Activated CD4-positive, alpha-beta T cell treated with anti-CD3 and anti-CD28 coated beads, Interleukin-2, amount 10 ng/mL, durations not matched to agents 7 days and 5 days (primary cell): Measurements from ENCODE around the gene BCAS3. TPM values are rescaled to one million over a fixed set of nuclear protein-coding genes. Genes with fewer than 3 reads are reported as not detected.
"Not testable (repeated sequence)": the region's sequence is repeated elsewhere in the genome, so short reads cannot be mapped to it uniquely, and the experiment has no call there.

Experiments
- CTCF ChIA-PET: fragments of 350-600 bp; sonication (Branson Sonifier 250); formaldehyde crosslinking; loops from one replicate; lab custom pipeline; 2021; ENCODE audit warnings: antibody characterized with exemption; lab: Charles Lee
- POLR2A ChIA-PET: fragments of 350-600 bp; sonication (Branson Sonifier 250); formaldehyde crosslinking; loops from one replicate; lab custom pipeline; 2021; ENCODE audit warnings: antibody characterized with exemption; lab: Charles Lee
- DNase-seq: peaks from one replicate; pipeline ENCODE4 v3.0.0-alpha.2; 2020
- H3K27ac Mint-ChIP-seq: one replicate; pipeline ENCODE4 v1.8.0; 2021; ENCODE audit warnings: mild to moderate bottlenecking, moderate library complexity, mixed read lengths
- H3K27me3 Mint-ChIP-seq: one replicate; pipeline ENCODE4 v1.8.0; 2021; ENCODE audit warnings: mixed read lengths
- H3K36me3 Mint-ChIP-seq: one replicate; pipeline ENCODE4 v1.8.0; 2021; ENCODE audit warnings: low read depth, mixed read lengths
- H3K4me1 Mint-ChIP-seq: one replicate; pipeline ENCODE4 v1.8.0; 2021; ENCODE audit warnings: mixed read lengths
- H3K4me3 Mint-ChIP-seq: one replicate; pipeline ENCODE4 v1.8.0; 2021; ENCODE audit warnings: mild to moderate bottlenecking, moderate library complexity, mixed read lengths
- H3K9me3 Mint-ChIP-seq: one replicate; pipeline ENCODE4 v1.8.0; 2021; ENCODE audit warnings: mixed read lengths
- total RNA-seq, 2 experiments: library from RNA; stranded (reverse); gene quantifications; one replicate each; pipeline ENCODE4 v1.2.3, GENCODE V29; 2021

The BCAS3 gene
- total RNA-seq, 2 experiments from 2014 or later = 15.5 to 16.4 TPM

- Mint-ChIP-seq H3K27me3 (peaks cover 2% of the 10 kb centered on the region), H3K4me3 (no peak overlapping the region), H3K4me1 (no peaks in the 10 kb centered on the region), H3K36me3 (no peaks in the 10 kb centered on the region), H3K9me3 (no peaks in the 10 kb centered on the region), H3K27ac (no peak overlapping the region)
- POLR2A ChIA-PET = no interaction called here
- CTCF ChIA-PET = no interaction called here
- DNase-seq = no peak
Measured at GRCh38 chr17:61017317-61018006, 339.8 kb downstream of the BCAS3 start.

GRCh38 chr17:61018938-61019337, 341.3 kb downstream of the BCAS3 start:
- H3K9me3 Mint-ChIP-seq = no peaks in the 10 kb centered on the region
- no peak for DNase-seq
- no peaks in the 10 kb centered on the region for H3K4me1 Mint-ChIP-seq
- H3K36me3 Mint-ChIP-seq = no peaks in the 10 kb centered on the region
- peaks cover 2% of the 10 kb centered on the region for H3K27me3 Mint-ChIP-seq
- no peak overlapping the region for H3K4me3 Mint-ChIP-seq
- POLR2A ChIA-PET = no interaction called here
- no peak overlapping the region for H3K27ac Mint-ChIP-seq
- CTCF ChIA-PET = no interaction called here

- H3K27me3 Mint-ChIP-seq = no peaks in the 10 kb centered on the region
- ChIA-PET CTCF (no interaction called here), POLR2A (no interaction called here)
- no peaks in the 10 kb centered on the region for H3K36me3 Mint-ChIP-seq
- H3K27ac Mint-ChIP-seq = no peak overlapping the region
- H3K4me3 Mint-ChIP-seq = no peak overlapping the region
- H3K4me1 Mint-ChIP-seq = peaks cover 5% of the 10 kb centered on the region
- no peaks in the 10 kb centered on the region for H3K9me3 Mint-ChIP-seq
- no peak for DNase-seq
Measured at GRCh38 chr17:61023996-61024395, 346.3 kb downstream of the BCAS3 start.

- H3K27ac Mint-ChIP-seq = no peak overlapping the region
- ChIA-PET CTCF (interaction anchor here (0.8 kb wide), 1 partner anchor 11 kb away, joined by 3 read pairs; no protein-coding TSS in a partner anchor), POLR2A (no interaction called here)
- H3K27me3 Mint-ChIP-seq = no peaks in the 10 kb centered on the region
- H3K4me1 Mint-ChIP-seq = peaks cover 5% of the 10 kb centered on the region
- H3K36me3 Mint-ChIP-seq = no peaks in the 10 kb centered on the region
- DNase-seq = no peak
- H3K4me3 Mint-ChIP-seq = no peak overlapping the region
- no peaks in the 10 kb centered on the region for H3K9me3 Mint-ChIP-seq
Measured at GRCh38 chr17:61026818-61027217, 349.2 kb downstream of the BCAS3 start.

GRCh38 chr17:61029181-61029580, 351.5 kb downstream of the BCAS3 start:
- no peaks in the 10 kb centered on the region for H3K9me3 Mint-ChIP-seq
- CTCF ChIA-PET = no interaction called here
- peaks cover 5% of the 10 kb centered on the region for H3K4me1 Mint-ChIP-seq
- DNase-seq = no peak
- no peaks in the 10 kb centered on the region for H3K27me3 Mint-ChIP-seq
- POLR2A ChIA-PET = no interaction called here
- no peaks in the 10 kb centered on the region for H3K36me3 Mint-ChIP-seq
- no peak overlapping the region for H3K27ac Mint-ChIP-seq
- no peak overlapping the region for H3K4me3 Mint-ChIP-seq

GRCh38 chr17:61040666-61041065, 363.0 kb downstream of the BCAS3 start:
- CTCF ChIA-PET = no interaction called here
- POLR2A ChIA-PET = no interaction called here
- H3K27me3 Mint-ChIP-seq = no peaks in the 10 kb centered on the region
- H3K4me1 Mint-ChIP-seq = no peaks in the 10 kb centered on the region
- no peaks in the 10 kb centered on the region for H3K9me3 Mint-ChIP-seq
- H3K4me3 Mint-ChIP-seq = no peak overlapping the region
- no peak overlapping the region for H3K27ac Mint-ChIP-seq
- peaks cover 3% of the 10 kb centered on the region for H3K36me3 Mint-ChIP-seq
- no peak for DNase-seq

GRCh38 chr17:61042348-61042747, 364.7 kb downstream of the BCAS3 start:
- H3K36me3 Mint-ChIP-seq, CTCF ChIA-PET, H3K4me1 Mint-ChIP-seq, DNase-seq, H3K27me3 Mint-ChIP-seq, POLR2A ChIA-PET, H3K27ac Mint-ChIP-seq, H3K4me3 Mint-ChIP-seq, H3K9me3 Mint-ChIP-seq: not testable (repeated sequence)

- H3K4me1 Mint-ChIP-seq = peaks cover 6% of the 10 kb centered on the region
- CTCF ChIA-PET = no interaction called here
- H3K36me3 Mint-ChIP-seq = no peaks in the 10 kb centered on the region
- H3K27ac Mint-ChIP-seq = no peak overlapping the region
- no peak overlapping the region for H3K4me3 Mint-ChIP-seq
- POLR2A ChIA-PET = no interaction called here
- no peak for DNase-seq
- H3K27me3 Mint-ChIP-seq = no peaks in the 10 kb centered on the region
- H3K9me3 Mint-ChIP-seq = no peaks in the 10 kb centered on the region
Measured at GRCh38 chr17:61047515-61047914, 369.9 kb downstream of the BCAS3 start.

GRCh38 chr17:61048376-61049106, 370.9 kb downstream of the BCAS3 start:
- Mint-ChIP-seq H3K27me3 (no peaks in the 10 kb centered on the region), H3K36me3 (no peaks in the 10 kb centered on the region)

GRCh38 chr17:61053469-61053868, 375.8 kb downstream of the BCAS3 start:
- no peak overlapping the region for H3K4me3 Mint-ChIP-seq
- H3K27me3 Mint-ChIP-seq = no peaks in the 10 kb centered on the region
- no peak overlapping the region for H3K27ac Mint-ChIP-seq
- no peak for DNase-seq
- no peaks in the 10 kb centered on the region for H3K9me3 Mint-ChIP-seq
- no peaks in the 10 kb centered on the region for H3K36me3 Mint-ChIP-seq
- ChIA-PET POLR2A (interaction anchor here (0.7 kb wide), 1 partner anchor 10 kb away, joined by 3 read pairs; no protein-coding TSS in a partner anchor), CTCF (no interaction called here)
- peaks cover 16% of the 10 kb centered on the region for H3K4me1 Mint-ChIP-seq

More at GRCh38 chr17:61048376-61049106, 370.9 kb downstream of the BCAS3 start:
- no peak for DNase-seq
- ChIA-PET POLR2A (no interaction called here), CTCF (interaction anchor here (0.6 kb wide), 1 partner anchor 194 kb away, joined by 3 read pairs; no protein-coding TSS in a partner anchor)
- Mint-ChIP-seq H3K4me1 (peaks cover 6% of the 10 kb centered on the region), H3K4me3 (no peak overlapping the region), H3K27ac (no peak overlapping the region), H3K9me3 (no peaks in the 10 kb centered on the region)

- Mint-ChIP-seq H3K4me1 (peaks cover 16% of the 10 kb centered on the region), H3K9me3 (no peaks in the 10 kb centered on the region), H3K36me3 (no peaks in the 10 kb centered on the region), H3K27ac (no peak overlapping the region), H3K4me3 (no peak overlapping the region), H3K27me3 (no peaks in the 10 kb centered on the region)
- no peak for DNase-seq
- ChIA-PET POLR2A (no interaction called here), CTCF (no interaction called here)
Measured at GRCh38 chr17:61054436-61054835, 376.8 kb downstream of the BCAS3 start.

- Mint-ChIP-seq H3K4me3 (no peak overlapping the region), H3K4me1 (peaks cover 17% of the 10 kb centered on the region), H3K27me3 (no peaks in the 10 kb centered on the region), H3K36me3 (no peaks in the 10 kb centered on the region), H3K9me3 (no peaks in the 10 kb centered on the region), H3K27ac (no peak overlapping the region)
- POLR2A ChIA-PET = no interaction called here
- no peak for DNase-seq
- CTCF ChIA-PET = interaction anchor here (0.6 kb wide), 1 partner anchor 15 kb away, joined by 4 read pairs; no protein-coding TSS in a partner anchor
Measured at GRCh38 chr17:61057257-61057656, 379.6 kb downstream of the BCAS3 start.

- Mint-ChIP-seq H3K9me3 (no peaks in the 10 kb centered on the region), H3K36me3 (no peaks in the 10 kb centered on the region), H3K4me3 (no peak overlapping the region), H3K27me3 (no peaks in the 10 kb centered on the region), H3K4me1 (peaks cover 17% of the 10 kb centered on the region), H3K27ac (no peak overlapping the region)
- POLR2A ChIA-PET = no interaction called here
- CTCF ChIA-PET = no interaction called here
- no peak for DNase-seq
Measured at GRCh38 chr17:61058066-61058465, 380.4 kb downstream of the BCAS3 start.
